H9 (cell line): ENCODE data around the gene RAX2. TPM values are rescaled to one million over a fixed set of nuclear protein-coding genes. Genes with fewer than 3 reads are reported as not detected.

Experiments used
- DNase-seq: peaks from one replicate; pipeline ENCODE4 v3.0.0-alpha.2; 2017
- H2AFZ ChIP-seq: one replicate; pipeline ENCODE4 v1.6.1; 2013; ENCODE audit warnings: mild to moderate bottlenecking, low read length, control low read depth, moderate library complexity
- H2AK5ac ChIP-seq: 2 replicates; pipeline ENCODE4 v1.6.1; 2013; ENCODE audit warnings: low read length, control low read depth, mixed read lengths; ENCODE audit not compliant: insufficient read length
- H2BK120ac ChIP-seq: one replicate; pipeline ENCODE4 v1.6.1; 2013; ENCODE audit warnings: low read depth, mild to moderate bottlenecking, low read length, control low read depth, inconsistent platforms; ENCODE audit not compliant: poor library complexity, severe bottlenecking
- H2BK12ac ChIP-seq: 2 replicates; pipeline ENCODE4 v1.6.1; 2013; ENCODE audit warnings: low read length, control low read depth, mixed read lengths, low read depth; ENCODE audit not compliant: insufficient read length
- H2BK15ac ChIP-seq: 2 replicates; pipeline ENCODE4 v1.6.1; 2013; ENCODE audit warnings: low read depth, low read length, control low read depth
- H2BK20ac ChIP-seq: one replicate; pipeline ENCODE4 v1.6.1; 2013; ENCODE audit warnings: low read depth, mild to moderate bottlenecking, low read length, control low read depth, inconsistent platforms; ENCODE audit not compliant: poor library complexity, severe bottlenecking
- H2BK5ac ChIP-seq: 2 replicates; pipeline ENCODE4 v1.6.1; 2013; ENCODE audit warnings: low read length, control low read depth, mixed read lengths; ENCODE audit not compliant: insufficient read length
- H3K14ac ChIP-seq: 2 replicates; pipeline ENCODE4 v1.6.1; 2013; ENCODE audit warnings: low read length, control low read depth; ENCODE audit not compliant: insufficient read depth
- H3K18ac ChIP-seq: 2 replicates; pipeline ENCODE4 v1.6.1; 2013; ENCODE audit warnings: low read depth, mild to moderate bottlenecking, mixed read lengths, low read length, control low read depth; ENCODE audit not compliant: insufficient read length
- H3K23ac ChIP-seq: 2 replicates; pipeline ENCODE4 v1.6.1; 2013; ENCODE audit warnings: low read length, control low read depth, mixed read lengths, low read depth; ENCODE audit not compliant: insufficient read length
- H3K23me2 ChIP-seq: 2 replicates; pipeline ENCODE4 v1.6.1; 2013; ENCODE audit warnings: low read depth, mild to moderate bottlenecking, mixed read lengths, low read length, control low read depth; ENCODE audit not compliant: insufficient read length, poor library complexity, severe bottlenecking
- H3K27ac ChIP-seq: 2 replicates; pipeline ENCODE4 v1.5.1; 2013; ENCODE audit warnings: low read length, control low read depth, mixed read lengths, low read depth; ENCODE audit not compliant: insufficient read length
- H3K27me3 ChIP-seq: 2 replicates; pipeline ENCODE4 v1.6.1; 2013; ENCODE audit warnings: low read length, control low read depth, inconsistent platforms; ENCODE audit not compliant: insufficient read depth
- H3K4ac ChIP-seq: 2 replicates; pipeline ENCODE4 v1.6.1; 2013; ENCODE audit warnings: low read depth, mild to moderate bottlenecking, control low read depth, inconsistent platforms, low read length, moderate library complexity
- H3K4me1 ChIP-seq: 2 replicates; pipeline ENCODE4 v1.6.1; 2013; ENCODE audit warnings: low read length, control low read depth, inconsistent platforms; ENCODE audit not compliant: insufficient read depth
- H3K4me2 ChIP-seq: 2 replicates; pipeline ENCODE4 v1.6.1; 2013; ENCODE audit warnings: low read length, control low read depth, mixed read lengths; ENCODE audit not compliant: insufficient read length, insufficient read depth
- H3K56ac ChIP-seq: 2 replicates; pipeline ENCODE4 v1.6.1; 2013; ENCODE audit warnings: low read depth, mild to moderate bottlenecking, mixed read lengths, low read length, control low read depth; ENCODE audit not compliant: insufficient read length
- H3K79me1 ChIP-seq: 2 replicates; pipeline ENCODE4 v1.6.1; 2013; ENCODE audit warnings: low read depth, mild to moderate bottlenecking, moderate library complexity, low read length, control low read depth, inconsistent platforms; ENCODE audit not compliant: insufficient read depth, poor library complexity, severe bottlenecking
- H3K79me2 ChIP-seq: 2 replicates; pipeline ENCODE4 v1.6.1; 2013; ENCODE audit warnings: low read length, control low read depth, inconsistent platforms; ENCODE audit not compliant: insufficient read depth
- H3K9ac ChIP-seq: 2 replicates; pipeline ENCODE4 v1.6.1; 2013; ENCODE audit warnings: low read length, control low read depth, mixed read lengths; ENCODE audit not compliant: insufficient read length; ENCODE audit errors: extremely low read depth
- H3K9me3 ChIP-seq: one replicate; pipeline ENCODE4 v1.6.1; 2013; ENCODE audit warnings: low read depth, low read length, inconsistent platforms; ENCODE audit not compliant: control insufficient read depth
- H3T11ph ChIP-seq: one replicate; pipeline ENCODE4 v1.6.1; 2013; ENCODE audit warnings: mild to moderate bottlenecking, low read length, control low read depth, inconsistent platforms
- H4K20me1 ChIP-seq: one replicate; pipeline ENCODE4 v1.6.1; 2013; ENCODE audit not compliant: control insufficient read depth, insufficient read length, insufficient read depth
- H4K5ac ChIP-seq: 2 replicates; pipeline ENCODE4 v1.6.1; 2013; ENCODE audit warnings: low read depth, mild to moderate bottlenecking, mixed read lengths, low read length, control low read depth; ENCODE audit not compliant: insufficient read length
- H4K8ac ChIP-seq: replicated peaks from 2 replicates; pipeline ENCODE4 v1.6.1; 2013; ENCODE audit warnings: low read length, control low read depth, mixed read lengths, low read depth; ENCODE audit not compliant: insufficient read length
- H4K91ac ChIP-seq: 2 replicates; pipeline ENCODE4 v1.6.1; 2013; ENCODE audit warnings: low read depth, mild to moderate bottlenecking, moderate library complexity, mixed read lengths, low read length, control low read depth; ENCODE audit not compliant: insufficient read length
- H3K27ac Mint-ChIP-seq, 3 experiments: 2 replicates in 2 of 3; 3 replicates in 1 of 3; pipeline ENCODE4 v1.8.0; 2020 to 2021; ENCODE audit warnings: mixed read lengths in 3 of 3, mild to moderate bottlenecking in 1 of 3, moderate library complexity in 1 of 3
- H3K27me3 Mint-ChIP-seq: 2 replicates; pipeline ENCODE4 v1.8.0; 2021; ENCODE audit warnings: low read depth, mild to moderate bottlenecking, moderate library complexity, mixed read lengths
- H3K36me3 Mint-ChIP-seq, 3 experiments: 2 replicates in 2 of 3; 3 replicates in 1 of 3; pipeline ENCODE4 v1.8.0; 2020 to 2021; ENCODE audit warnings: low read depth in 3 of 3, mixed read lengths in 3 of 3; ENCODE audit not compliant: insufficient read depth in 1 of 3
- H3K4me1 Mint-ChIP-seq, 2 experiments: 2 replicates each; pipeline ENCODE4 v1.8.0; 2020; ENCODE audit warnings: mixed read lengths in 2 of 2
- H3K4me3 Mint-ChIP-seq, 2 experiments: 2 replicates in 1 of 2; 3 replicates in 1 of 2; pipeline ENCODE4 v1.8.0; 2020 to 2021; ENCODE audit warnings: mild to moderate bottlenecking in 2 of 2, mixed read lengths in 2 of 2, moderate library complexity in 1 of 2
- H3K9me3 Mint-ChIP-seq, 2 experiments: 2 replicates in 1 of 2; 3 replicates in 1 of 2; pipeline ENCODE4 v1.8.0; 2020; ENCODE audit warnings: mild to moderate bottlenecking in 2 of 2, mixed read lengths in 2 of 2, moderate library complexity in 1 of 2
- CTCF ChIP-seq: fragments of 200-600 bp; sonication (generic); conservative IDR thresholded peaks from 3 replicates; pipeline ENCODE4 v1.8.0; 2021; ENCODE audit warnings: antibody characterized with exemption, mild to moderate bottlenecking
- WGBS: extraction: QIAGEN DNeasy Blood & Tissue Kit; methylation state at CpG from one replicate; pipeline ENCODE4 v1.1.7; 2013; ENCODE audit warnings: missing lambda C conversion rate, low lambda C conversion rate, mixed read lengths; ENCODE audit not compliant: insufficient read length; ENCODE audit errors: extremely low coverage; 5-methylcytosine and 5-hydroxymethylcytosine counted together
- total RNA-seq: library from RNA; stranded (reverse); gene quantifications from 2 replicates; pipeline ENCODE4 v1.2.1, GENCODE V29; 2021

Gene RAX2
- total RNA-seq, 1 experiment from 2014 or later = not detected

GRCh38 chr19:3793799-3794198, 21.8 kb upstream of the RAX2 start:
- Histone ChIP-seq H3K27me3 (no peaks in the 10 kb centered on the region), H3K9me3 (no peaks in the 10 kb centered on the region), H2BK15ac (no peak overlapping the region), H4K5ac (no peak overlapping the region), H2AFZ (no peak overlapping the region), H3K23ac (no peak overlapping the region), H3K4ac (no peak overlapping the region), H2AK5ac (no peak overlapping the region), H3K79me1 (no peaks in the 10 kb centered on the region), H4K20me1 (no peaks in the 10 kb centered on the region), H4K91ac (no peak overlapping the region), H3K23me2 (no peaks in the 10 kb centered on the region), H2BK5ac (no peak overlapping the region), H3K4me1 (no peaks in the 10 kb centered on the region), H3K14ac (no peak overlapping the region; the same call in 1 of the 2 replicates), H2BK120ac (no peak overlapping the region), H3K79me2 (no peaks in the 10 kb centered on the region), H3K56ac (no peak overlapping the region), H3K27ac (no peak overlapping the region), H3T11ph (no peak overlapping the region), H2BK20ac (no peak overlapping the region), H3K18ac (no peak overlapping the region), H2BK12ac (no peak overlapping the region), H3K4me2 (no peak overlapping the region), H4K8ac (no peak overlapping the region), H3K9ac (no peak overlapping the region)
- peaks cover 44% of the 10 kb centered on the region for H3K27me3 Mint-ChIP-seq
- no peak for DNase-seq
- no CpG with 5 or more reads among the region's 3 CpGs for WGBS
- H3K27ac Mint-ChIP-seq = no peak overlapping the region
- peaks cover 3 to 6% of the 10 kb centered on the region in 2 experiments; a peak in 3 of 4 replicates for H3K4me1 Mint-ChIP-seq
- no peak overlapping the region for H3K4me3 Mint-ChIP-seq
- TF ChIP-seq CTCF = no peak
- H3K9me3 Mint-ChIP-seq = peaks cover 7 to 17% of the 10 kb centered on the region in 2 experiments
- H3K36me3 Mint-ChIP-seq = no peaks in the 10 kb centered on the region; a peak in 1 of 7 replicates
